MM.1S (cell line): Measurements from ENCODE around the gene KRIT1.

Source experiments
- DNase-seq: peaks from one replicate; pipeline ENCODE4 v3.0.0-alpha.2; 2015
- H2AFZ ChIP-seq: fragments of 300-600 bp; sonication (generic); 2 replicates; pipeline ENCODE4 v1.6.0; 2016; ENCODE audit warnings: antibody characterized with exemption, low read length
- H3F3A ChIP-seq: fragments of 300-600 bp; sonication (generic); 2 replicates; pipeline ENCODE4 v1.6.1; 2016; ENCODE audit warnings: mild to moderate bottlenecking, antibody characterized with exemption, low read length, moderate library complexity, mixed read lengths; ENCODE audit not compliant: insufficient read depth
- H3K27ac ChIP-seq: fragments of 300-600 bp; sonication (generic); 2 replicates; pipeline ENCODE4 v1.5.1; 2016; ENCODE audit warnings: mild to moderate bottlenecking, low read length
- H3K27me3 ChIP-seq: fragments of 300-600 bp; sonication (generic); replicated peaks from 2 replicates; pipeline ENCODE4 v1.6.0; 2016; ENCODE audit warnings: low read length; ENCODE audit not compliant: insufficient read depth
- H3K36me3 ChIP-seq: fragments of 300-600 bp; sonication (generic); replicated peaks from 2 replicates; pipeline ENCODE4 v1.6.1; 2016; ENCODE audit warnings: mild to moderate bottlenecking, low read length, mixed read lengths; ENCODE audit not compliant: insufficient read depth
- H3K4me1 ChIP-seq: fragments of 300-600 bp; sonication (generic); 2 replicates; pipeline ENCODE4 v1.6.1; 2016; ENCODE audit warnings: low read length, mixed read lengths
- H3K4me2 ChIP-seq: fragments of 300-600 bp; sonication (generic); 2 replicates; pipeline ENCODE4 v1.6.0; 2016; ENCODE audit warnings: low read depth, low read length
- H3K4me3 ChIP-seq: fragments of 300-600 bp; sonication (generic); 2 replicates; pipeline ENCODE4 v1.5.1; 2016; ENCODE audit warnings: low read length, mixed read lengths
- H3K79me2 ChIP-seq: fragments of 300-600 bp; sonication (generic); 2 replicates; pipeline ENCODE4 v1.6.1; 2016; ENCODE audit warnings: mixed run types, low read length, mixed read lengths
- H3K9ac ChIP-seq: fragments of 300-600 bp; sonication (generic); 2 replicates; pipeline ENCODE4 v1.6.1; 2016; ENCODE audit warnings: low read length, mixed read lengths
- H3K9me2 ChIP-seq: fragments of 300-600 bp; sonication (generic); replicated peaks from 2 replicates; pipeline ENCODE4 v1.6.1; 2016; ENCODE audit warnings: mild to moderate bottlenecking, low read length, mixed read lengths; ENCODE audit not compliant: insufficient read depth
- H3K9me3 ChIP-seq: fragments of 300-600 bp; sonication (generic); replicated peaks from 2 replicates; pipeline ENCODE4 v1.6.1; 2016; ENCODE audit warnings: mild to moderate bottlenecking, low read length, mixed read lengths; ENCODE audit not compliant: insufficient read depth
- H4K20me1 ChIP-seq: fragments of 300-600 bp; sonication (generic); 2 replicates; pipeline ENCODE4 v1.6.1; 2016; ENCODE audit warnings: mild to moderate bottlenecking, low read length, moderate library complexity, mixed read lengths; ENCODE audit not compliant: insufficient read depth
- CTCF ChIP-seq: fragments of 300-600 bp; sonication (generic); IDR thresholded peaks from 2 replicates; pipeline ENCODE4 v1.5.1; 2016; ENCODE audit warnings: antibody characterized with exemption, low read length, mixed read lengths
- EZH2 ChIP-seq: fragments of 300-600 bp; sonication (generic); optimal IDR thresholded peaks from 2 replicates; pipeline ENCODE3; 2017; ENCODE audit warnings: low read depth, mild to moderate bottlenecking, antibody characterized with exemption, low read length, mixed read lengths
- EZH2phosphoT487 ChIP-seq: fragments of 300-600 bp; sonication (generic); IDR thresholded peaks from 2 replicates; pipeline ENCODE4 v1.6.1; 2018; ENCODE audit warnings: antibody characterized with exemption, low read length

The KRIT1 gene

GRCh38 chr7:92228742-92229141 is 17.0 kb downstream of the KRIT1 start:
- no peaks in the 10 kb centered on the region for H3K27me3 ChIP-seq
- no peaks in the 10 kb centered on the region for H3F3A ChIP-seq
- H3K36me3 ChIP-seq: no peaks in the 10 kb centered on the region; the same call in 1 of the 2 replicates

GRCh38 chr7:92228100-92228499 is 17.6 kb downstream of the KRIT1 start:
- no peaks in the 10 kb centered on the region for H3K4me1 ChIP-seq
- H3K9ac ChIP-seq: no peak overlapping the region
- no peaks in the 10 kb centered on the region; the same call in 1 of the 2 replicates for H3K36me3 ChIP-seq
- H3K27me3 ChIP-seq: no peaks in the 10 kb centered on the region
- no peaks in the 10 kb centered on the region for H3K9me2 ChIP-seq
- no peak overlapping the region for H3K4me3 ChIP-seq
- no peak overlapping the region for H3K4me2 ChIP-seq
- H3F3A ChIP-seq: no peaks in the 10 kb centered on the region
- DNase-seq: no peak
- no peaks in the 10 kb centered on the region for H3K9me3 ChIP-seq
- H2AFZ ChIP-seq: no peak overlapping the region
- H3K27ac ChIP-seq: no peak overlapping the region
- H3K79me2 ChIP-seq: no peaks in the 10 kb centered on the region
- TF ChIP-seq EZH2phosphoT487: no peak
- TF ChIP-seq CTCF: no peak
- no peak for TF ChIP-seq EZH2
- no peaks in the 10 kb centered on the region for H4K20me1 ChIP-seq

More at GRCh38 chr7:92228742-92229141, 17.0 kb downstream of the KRIT1 start:
- Histone ChIP-seq H3K4me1 (no peaks in the 10 kb centered on the region), H3K4me3 (no peak overlapping the region), H3K27ac (no peak overlapping the region), H3K9me2 (no peaks in the 10 kb centered on the region), H3K9me3 (no peaks in the 10 kb centered on the region), H3K79me2 (no peaks in the 10 kb centered on the region), H4K20me1 (no peaks in the 10 kb centered on the region), H3K4me2 (no peak overlapping the region), H2AFZ (no peak overlapping the region), H3K9ac (no peak overlapping the region)
- no peak for DNase-seq
- no peak for TF ChIP-seq EZH2phosphoT487
- no peak for TF ChIP-seq CTCF

- Histone ChIP-seq H3K9ac (no peak overlapping the region), H3F3A (no peaks in the 10 kb centered on the region; the same call in 1 of the 2 replicates), H3K4me3 (no peak overlapping the region), H3K36me3 (peaks cover under 1% of the 10 kb centered on the region; the same call in 1 of the 2 replicates), H3K27me3 (no peaks in the 10 kb centered on the region), H3K79me2 (no peaks in the 10 kb centered on the region), H4K20me1 (no peaks in the 10 kb centered on the region), H3K4me1 (no peaks in the 10 kb centered on the region), H3K9me2 (no peaks in the 10 kb centered on the region), H3K27ac (no peak overlapping the region), H3K9me3 (no peaks in the 10 kb centered on the region), H2AFZ (no peak overlapping the region), H3K4me2 (no peak overlapping the region)
- DNase-seq: no peak
- TF ChIP-seq CTCF: no peak
- no peak for TF ChIP-seq EZH2
- TF ChIP-seq EZH2phosphoT487: no peak
Observed at GRCh38 chr7:92226981-92227380, 18.7 kb downstream of the KRIT1 start.
